Measurements from ENCODE around the gene VPS8.

GRCh38 chr3:184796954-184797353, 15.0 kb upstream of the VPS8 start:
- TF ChIP-seq CTCF (conservative IDR thresholded peaks at IDR 0.05 in 1 of 2, IDR thresholded peaks at IDR 0.05 in 1 of 2; ENCODE audit: low read depth in 1 of 2, low read length in 2 of 2), result no peak
- no peak for TF ChIP-seq EZH2 (IDR thresholded peaks at IDR 0.05; ENCODE audit: low read length, missing control alignments)
